Endodermal cell (in vitro differentiated cells): ENCODE data around the gene CTNND2. TPM values are rescaled to one million over a fixed set of nuclear protein-coding genes. Genes with fewer than 3 reads are reported as not detected.
A peak's percentile ranks its signal among the peaks of the same experiment; 100 is the strongest.

Experiments
- DNase-seq: peaks from one replicate; pipeline ENCODE4 v3.0.0-alpha.2; 2017
- H3K27ac ChIP-seq: 2 replicates; pipeline ENCODE4 v1.5.1; 2013; ENCODE audit warnings: mild to moderate bottlenecking, low read depth, low read length, moderate library complexity
- H3K27me3 ChIP-seq: 2 replicates; pipeline ENCODE4 v1.6.1; 2013; ENCODE audit warnings: mild to moderate bottlenecking, low read length, moderate library complexity; ENCODE audit not compliant: insufficient read depth, control insufficient read depth, poor library complexity, severe bottlenecking
- H3K36me3 ChIP-seq: 2 replicates; pipeline ENCODE4 v1.7.0; 2013; ENCODE audit warnings: mild to moderate bottlenecking, low read length, moderate library complexity; ENCODE audit not compliant: control insufficient read depth, insufficient read depth
- H3K4me1 ChIP-seq: one replicate; pipeline ENCODE4 v1.7.0; 2013; ENCODE audit warnings: low read length; ENCODE audit not compliant: control insufficient read depth, insufficient read depth
- H3K4me3 ChIP-seq: 2 replicates; pipeline ENCODE4 v1.5.1; 2013; ENCODE audit warnings: mild to moderate bottlenecking, low read length, moderate library complexity
- H3K9ac ChIP-seq: 2 replicates; pipeline ENCODE4 v1.6.1; 2013; ENCODE audit warnings: mild to moderate bottlenecking, low read length, moderate library complexity; ENCODE audit not compliant: poor library complexity, severe bottlenecking; ENCODE audit errors: extremely low read depth
- H3K9me3 ChIP-seq: 2 replicates; pipeline ENCODE4 v1.6.1; 2013; ENCODE audit warnings: mild to moderate bottlenecking, low read length, moderate library complexity; ENCODE audit not compliant: control insufficient read depth
- H3K27ac Mint-ChIP-seq: 2 replicates; pipeline ENCODE4 v1.8.0; 2020; ENCODE audit warnings: mixed read lengths
- H3K27me3 Mint-ChIP-seq: 2 replicates; pipeline ENCODE4 v1.8.0; 2021; ENCODE audit warnings: mild to moderate bottlenecking, mixed read lengths; ENCODE audit not compliant: insufficient read depth
- H3K36me3 Mint-ChIP-seq: 2 replicates; pipeline ENCODE4 v1.8.0; 2020; ENCODE audit warnings: low read depth, mixed read lengths
- H3K4me1 Mint-ChIP-seq: 2 replicates; pipeline ENCODE4 v1.8.0; 2020; ENCODE audit warnings: mixed read lengths
- H3K4me3 Mint-ChIP-seq: 2 replicates; pipeline ENCODE4 v1.8.0; 2020; ENCODE audit warnings: mild to moderate bottlenecking, moderate library complexity, mixed read lengths
- H3K9me3 Mint-ChIP-seq: 2 replicates; pipeline ENCODE4 v1.8.0; 2020; ENCODE audit warnings: mild to moderate bottlenecking, mixed read lengths
- WGBS, 2 experiments: methylation state at CpG; one replicate each; pipeline versions ENCODE4 v1.1.5 to v1.1.7; 2013; ENCODE audit warnings: missing lambda C conversion rate in 2 of 2, mixed read lengths in 1 of 2; ENCODE audit not compliant: insufficient coverage in 1 of 2, insufficient read length in 1 of 2; 5-methylcytosine and 5-hydroxymethylcytosine counted together
- total RNA-seq, 2 donors: library from RNA; stranded (reverse); fragmentation: NEBNext Ultra II Directional in 1 of 2; extraction: Animal tissue kit (Norgen Biotek cat#: 25700) in 1 of 2; gene quantifications; 2 replicates in 1 of 2; 3 replicates in 1 of 2; pipeline ENCODE4 v1.2.1, GENCODE V29; 2021
- TF ChIP-seq, protein P1 (sequence below): fragments of 200-600 bp; sonication (generic); conservative IDR thresholded peaks from 2 replicates; pipeline ENCODE4 v1.5.0; 2021; ENCODE audit warnings: antibody characterized with exemption, mild to moderate bottlenecking

CTNND2 gene
- total RNA-seq, 2 donors from 2014 or later: 6.5 to 10.3 TPM

DNA sequence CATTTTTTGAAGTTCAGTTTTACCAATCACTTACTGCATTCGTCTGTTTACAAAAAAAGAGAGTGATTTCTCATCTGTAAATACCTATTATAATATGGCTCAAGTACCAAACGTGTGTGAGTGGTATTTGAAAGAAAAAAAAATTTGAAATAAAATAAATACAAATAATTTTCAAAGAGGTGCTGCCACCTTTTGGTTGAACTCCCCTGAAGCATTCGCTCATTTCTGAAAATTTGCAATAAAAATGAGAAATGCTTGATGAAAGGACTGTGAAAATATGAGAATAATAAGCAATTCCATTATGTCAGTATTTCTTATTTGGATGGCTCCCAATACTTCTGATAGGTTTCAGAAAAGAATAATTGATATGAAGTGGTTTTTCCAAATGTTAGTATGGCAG lies 409.9 kb downstream of the CTNND2 start:
- Mint-ChIP-seq H3K27ac (no peak overlapping the region), H3K4me3 (no peak overlapping the region), H3K36me3 (no peaks in the 10 kb centered on the region), H3K27me3 (no peaks in the 10 kb centered on the region), H3K9me3 (no peaks in the 10 kb centered on the region), H3K4me1 (no peaks in the 10 kb centered on the region)
- Histone ChIP-seq H3K27me3 (no peaks in the 10 kb centered on the region), H3K27ac (no peak overlapping the region), H3K9ac (no peak overlapping the region), H3K4me3 (no peak overlapping the region), H3K9me3 (no peaks in the 10 kb centered on the region), H3K36me3 (no peaks in the 10 kb centered on the region), H3K4me1 (no peaks in the 10 kb centered on the region)
- DNase-seq: no peak
- WGBS, 2 experiments: 72% methylated on average over 2 of the region's 3 CpGs; no CpG with 5 or more reads in 1 of the 2 experiments
- TF ChIP-seq, protein P1, sequence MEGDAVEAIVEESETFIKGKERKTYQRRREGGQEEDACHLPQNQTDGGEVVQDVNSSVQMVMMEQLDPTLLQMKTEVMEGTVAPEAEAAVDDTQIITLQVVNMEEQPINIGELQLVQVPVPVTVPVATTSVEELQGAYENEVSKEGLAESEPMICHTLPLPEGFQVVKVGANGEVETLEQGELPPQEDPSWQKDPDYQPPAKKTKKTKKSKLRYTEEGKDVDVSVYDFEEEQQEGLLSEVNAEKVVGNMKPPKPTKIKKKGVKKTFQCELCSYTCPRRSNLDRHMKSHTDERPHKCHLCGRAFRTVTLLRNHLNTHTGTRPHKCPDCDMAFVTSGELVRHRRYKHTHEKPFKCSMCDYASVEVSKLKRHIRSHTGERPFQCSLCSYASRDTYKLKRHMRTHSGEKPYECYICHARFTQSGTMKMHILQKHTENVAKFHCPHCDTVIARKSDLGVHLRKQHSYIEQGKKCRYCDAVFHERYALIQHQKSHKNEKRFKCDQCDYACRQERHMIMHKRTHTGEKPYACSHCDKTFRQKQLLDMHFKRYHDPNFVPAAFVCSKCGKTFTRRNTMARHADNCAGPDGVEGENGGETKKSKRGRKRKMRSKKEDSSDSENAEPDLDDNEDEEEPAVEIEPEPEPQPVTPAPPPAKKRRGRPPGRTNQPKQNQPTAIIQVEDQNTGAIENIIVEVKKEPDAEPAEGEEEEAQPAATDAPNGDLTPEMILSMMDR: peak; percentile 74

DNA sequence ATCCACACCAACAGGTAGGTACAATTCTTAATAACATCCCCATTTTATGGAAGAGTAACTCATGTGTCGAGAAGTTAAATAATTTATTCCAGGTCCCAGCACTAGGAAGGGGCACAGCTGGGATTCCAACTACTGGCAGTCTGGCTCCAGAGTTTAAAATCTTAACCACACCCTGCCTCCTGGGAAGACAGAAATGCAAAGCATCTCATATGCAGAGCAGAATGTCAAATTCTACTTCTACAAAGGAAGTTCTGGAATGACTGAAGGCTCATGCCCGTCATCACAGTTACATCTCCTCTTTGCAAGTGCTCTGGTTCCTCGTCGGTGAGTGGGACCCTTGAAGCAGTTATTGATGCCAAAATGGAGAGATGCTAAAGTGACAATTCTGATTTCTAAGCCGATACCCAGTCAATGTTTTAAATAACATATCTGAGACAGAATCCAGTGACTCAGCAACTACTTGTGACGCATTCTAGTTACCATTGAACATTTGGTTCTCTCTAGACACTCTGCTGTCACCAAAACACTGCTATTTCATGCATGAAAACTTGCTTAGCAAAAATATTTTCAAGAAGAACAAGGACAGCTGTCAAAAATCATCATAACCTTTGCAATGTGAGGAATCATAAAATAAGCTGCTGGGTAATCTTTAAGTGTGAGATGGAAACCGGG lies 412.7 kb downstream of the CTNND2 start:
- H3K27ac Mint-ChIP-seq: no peak overlapping the region
- DNase-seq: no peak
- H3K9ac ChIP-seq: no peak overlapping the region
- H3K27ac ChIP-seq: no peak overlapping the region
- H3K27me3 ChIP-seq: no peaks in the 10 kb centered on the region
- no peak overlapping the region for H3K4me3 Mint-ChIP-seq
- H3K9me3 Mint-ChIP-seq: no peaks in the 10 kb centered on the region
- H3K9me3 ChIP-seq: no peaks in the 10 kb centered on the region
- H3K4me1 ChIP-seq: no peaks in the 10 kb centered on the region
- no peak overlapping the region for H3K4me3 ChIP-seq
- no peaks in the 10 kb centered on the region for H3K36me3 ChIP-seq
- H3K36me3 Mint-ChIP-seq: no peaks in the 10 kb centered on the region
- WGBS, 2 experiments: 82 to 89% methylated on average over 4 to 7 of the region's 7 CpGs
- TF ChIP-seq, protein P1: no peak
- H3K27me3 Mint-ChIP-seq: no peaks in the 10 kb centered on the region
- H3K4me1 Mint-ChIP-seq: no peaks in the 10 kb centered on the region

DNA sequence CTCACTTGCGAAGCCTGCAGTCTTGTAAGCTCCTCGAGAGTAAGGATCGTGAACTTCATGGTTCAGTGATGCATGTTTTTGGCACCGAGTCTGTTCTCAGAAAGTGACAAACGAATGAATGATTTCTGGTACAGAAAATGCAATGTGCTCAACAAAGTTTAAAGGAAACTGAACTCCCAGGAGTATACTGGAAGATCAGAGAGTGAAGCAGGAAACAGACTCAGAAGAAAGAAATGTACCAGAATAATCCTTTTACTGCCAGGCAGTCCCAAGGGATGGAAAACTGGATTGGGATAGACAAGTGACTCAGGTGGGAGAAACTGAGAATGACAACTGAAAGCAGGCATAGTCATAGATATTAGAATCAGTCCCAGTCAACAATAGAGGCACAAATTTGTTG lies 420.6 kb downstream of the CTNND2 start:
- H3K36me3 ChIP-seq: no peaks in the 10 kb centered on the region
- Mint-ChIP-seq H3K27ac (no peak overlapping the region), H3K27me3 (no peaks in the 10 kb centered on the region), H3K36me3 (no peaks in the 10 kb centered on the region), H3K4me3 (no peak overlapping the region), H3K9me3 (no peaks in the 10 kb centered on the region), H3K4me1 (no peaks in the 10 kb centered on the region)
- no peaks in the 10 kb centered on the region for H3K9me3 ChIP-seq
- H3K4me3 ChIP-seq: no peak overlapping the region
- TF ChIP-seq, protein P1: no peak
- no peaks in the 10 kb centered on the region for H3K4me1 ChIP-seq
- 94 to 95% methylated on average over 5 of the region's 5 CpGs for WGBS, 2 experiments
- DNase-seq: no peak
- H3K9ac ChIP-seq: no peak overlapping the region
- H3K27ac ChIP-seq: no peak overlapping the region
- no peaks in the 10 kb centered on the region for H3K27me3 ChIP-seq
